ENCODE measurements around the gene ACOT6. TPM values are rescaled to one million over a fixed set of nuclear protein-coding genes. Genes with fewer than 3 reads are reported as not detected.

ACOT6 gene
- total and polyA plus RNA-seq, 2 donors (not counting 3 experiments of a cell fraction or from before 2014, with no cell fraction given), result not detected

DNA sequence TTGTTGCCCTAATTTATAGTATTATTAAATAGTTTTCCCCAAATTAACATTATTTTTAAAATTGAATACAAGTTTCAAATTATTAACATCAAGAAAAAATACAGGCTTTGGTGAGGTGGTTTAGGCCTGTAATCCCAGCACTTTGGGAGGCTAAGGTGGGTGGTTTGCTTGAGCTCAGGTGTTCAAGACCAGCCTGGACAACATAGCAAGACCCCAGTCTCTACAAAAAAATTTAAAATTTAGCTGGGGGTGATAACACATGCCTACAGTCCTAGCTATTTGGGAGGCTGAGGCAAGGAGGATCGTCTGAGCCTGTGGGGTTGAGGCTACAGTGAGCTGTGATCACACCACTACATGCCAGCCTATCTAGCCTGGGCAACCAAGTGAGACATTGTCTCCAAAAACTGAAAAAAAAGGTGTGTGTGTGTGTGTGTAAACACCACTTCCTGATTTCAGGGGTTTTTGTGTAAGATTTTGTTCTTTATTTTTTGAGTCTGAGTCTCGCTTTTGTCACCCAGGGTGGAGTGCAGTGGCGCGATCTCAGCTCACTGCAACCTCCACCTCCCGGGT, 28.6 kb downstream of the ACOT6 start:
- Histone ChIP-seq H3K9me3 (replicated peaks; ENCODE audit: control insufficient read depth, insufficient read depth, low read length) (no peaks in the 10 kb centered on the region), H3K27me3 (ENCODE audit: control insufficient read depth in 2 of 2, insufficient read depth in 2 of 2, low read length in 2 of 2) (no peaks in the 10 kb centered on the region), H3K9ac (replicated peaks; ENCODE audit: extremely low read depth, insufficient read depth, low read length) (no peak overlapping the region), H2AFZ (ENCODE audit: low read depth, low read length) (no peak overlapping the region), H3K4me3 (replicated peaks in 1 of 3; ENCODE audit: insufficient read depth in 1 of 3, low read depth in 1 of 3, low read length in 3 of 3) (no peak overlapping the region), H3K4me2 (ENCODE audit: insufficient read depth, low read length) (no peak overlapping the region), H4K20me1 (replicated peaks; ENCODE audit: control insufficient read depth, extremely low read depth, insufficient read depth, low read length) (no peaks in the 10 kb centered on the region), H3K79me2 (ENCODE audit: control insufficient read depth, insufficient read depth, low read length) (no peaks in the 10 kb centered on the region), H3K36me3 (ENCODE audit: control insufficient read depth in 2 of 2, extremely low read depth in 1 of 2, insufficient read depth in 2 of 2, low read length in 2 of 2) (no peaks in the 10 kb centered on the region), H3K4me1 (ENCODE audit: control insufficient read depth, extremely low read depth, insufficient read depth, low read length) (peaks cover 7% of the 10 kb centered on the region), H3K9me1 (replicated peaks; ENCODE audit: control insufficient read depth, extremely low read depth, insufficient read depth, low read length) (no peaks in the 10 kb centered on the region), H3K27ac (ENCODE audit: insufficient read depth, low read depth, low read length) (no peak overlapping the region)
- no peak for TF ChIP-seq JUN (IDR thresholded peaks at IDR 0.05; ENCODE audit: borderline replicate concordance, insufficient read depth, insufficient read length, low read depth)
- no peak for TF ChIP-seq MAX (IDR thresholded peaks at IDR 0.05; ENCODE audit: insufficient read depth, insufficient read length)
- TF ChIP-seq, protein P1, sequence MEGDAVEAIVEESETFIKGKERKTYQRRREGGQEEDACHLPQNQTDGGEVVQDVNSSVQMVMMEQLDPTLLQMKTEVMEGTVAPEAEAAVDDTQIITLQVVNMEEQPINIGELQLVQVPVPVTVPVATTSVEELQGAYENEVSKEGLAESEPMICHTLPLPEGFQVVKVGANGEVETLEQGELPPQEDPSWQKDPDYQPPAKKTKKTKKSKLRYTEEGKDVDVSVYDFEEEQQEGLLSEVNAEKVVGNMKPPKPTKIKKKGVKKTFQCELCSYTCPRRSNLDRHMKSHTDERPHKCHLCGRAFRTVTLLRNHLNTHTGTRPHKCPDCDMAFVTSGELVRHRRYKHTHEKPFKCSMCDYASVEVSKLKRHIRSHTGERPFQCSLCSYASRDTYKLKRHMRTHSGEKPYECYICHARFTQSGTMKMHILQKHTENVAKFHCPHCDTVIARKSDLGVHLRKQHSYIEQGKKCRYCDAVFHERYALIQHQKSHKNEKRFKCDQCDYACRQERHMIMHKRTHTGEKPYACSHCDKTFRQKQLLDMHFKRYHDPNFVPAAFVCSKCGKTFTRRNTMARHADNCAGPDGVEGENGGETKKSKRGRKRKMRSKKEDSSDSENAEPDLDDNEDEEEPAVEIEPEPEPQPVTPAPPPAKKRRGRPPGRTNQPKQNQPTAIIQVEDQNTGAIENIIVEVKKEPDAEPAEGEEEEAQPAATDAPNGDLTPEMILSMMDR (IDR thresholded peaks at IDR 0.05; ENCODE audit: extremely low read depth in 1 of 2, insufficient read depth in 1 of 2, low read depth in 1 of 2, low read length in 2 of 2), result no peak
- no peak for TF ChIP-seq GATA2 (IDR thresholded peaks at IDR 0.05; ENCODE audit: insufficient read depth, insufficient read length, low read depth, low read length)
- no peak for TF ChIP-seq POLR2A (IDR thresholded peaks at IDR 0.05; ENCODE audit: low read depth, low read length)
- no peak for TF ChIP-seq MYC (IDR thresholded peaks at IDR 0.05; ENCODE audit: low read depth, low read length)
- TF ChIP-seq EZH2 (IDR thresholded peaks at IDR 0.05; ENCODE audit: borderline replicate concordance, low read depth, low read length, severe bottlenecking), result no peak
- no peak for TF ChIP-seq POLR2AphosphoS5 (IDR thresholded peaks at IDR 0.05; ENCODE audit: insufficient read depth, low read depth, low read length)
- no peak for TF ChIP-seq FOS (IDR thresholded peaks at IDR 0.05; ENCODE audit: borderline replicate concordance, insufficient read depth, low read length)
- DNase-seq (ENCODE audit: low read depth, low spot score), result no peak
- POLR2A ChIA-PET, result no interaction called here
- intact Hi-C loops (cut with micrococcal nuclease), result no loop called here
- CTCF ChIA-PET, result no interaction called here
- peak; percentile 47 for FAIRE-seq
- dilution Hi-C loops (cut with MboI; ENCODE audit: extremely low pct_ligation_motif_present, low sequenced_read_pairs), result no loop called here
- BruUV-seq (replicated peaks), result no TSS peak

Measured in endothelial cell of umbilical vein (primary cell).